Measurements from ENCODE around the gene RAD51B. TPM values are rescaled to one million over a fixed set of nuclear protein-coding genes. Genes with fewer than 3 reads are reported as not detected.

Gene RAD51B
- total RNA-seq, 1 experiment from 2014 or later = 14.2 TPM

DNA sequence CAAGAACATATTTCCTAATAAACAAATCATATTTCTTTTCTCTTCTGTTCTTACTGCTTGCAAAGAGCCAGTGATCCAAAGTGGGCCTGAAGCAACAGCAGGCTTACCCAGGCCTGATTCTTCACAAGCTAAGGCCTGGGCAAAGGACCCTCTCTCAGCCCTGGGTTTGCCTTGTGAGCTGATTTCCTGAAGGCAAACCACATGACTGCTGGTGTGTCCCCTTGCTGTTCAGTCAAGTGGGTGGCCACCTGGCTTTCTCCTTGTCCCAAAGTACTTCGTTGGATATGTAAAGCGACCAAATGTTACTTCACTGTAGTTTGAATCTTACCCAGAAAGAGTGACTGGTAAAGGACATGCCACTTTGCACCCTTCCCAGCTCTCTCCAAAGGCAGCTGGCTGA is 580.4 kb downstream of the RAD51B start:
- ChIA-PET POLR2A (no interaction called here), CTCF (no interaction called here)
- Mint-ChIP-seq H3K9me3 (no peaks in the 10 kb centered on the region), H3K27ac (no peak overlapping the region), H3K4me1 (peaks cover 26% of the 10 kb centered on the region), H3K36me3 (no peaks in the 10 kb centered on the region), H3K4me3 (no peak overlapping the region), H3K27me3 (ENCODE audit: low read depth) (no peaks in the 10 kb centered on the region)
- DNase-seq (ENCODE audit: low spot score) (no peak), ATAC-seq (no peak)
- TF ChIP-seq ZNF219 (CRISPR knock-in tag; IDR thresholded peaks at IDR 0.05; ENCODE audit: borderline replicate concordance) (no peak), ZNF532 (CRISPR knock-in tag; IDR thresholded peaks at IDR 0.05; ENCODE audit: borderline replicate concordance) (no peak), SP1 (CRISPR knock-in tag; conservative IDR thresholded peaks at IDR 0.05) (no peak), PREB (CRISPR knock-in tag; IDR thresholded peaks at IDR 0.05; ENCODE audit: borderline replicate concordance) (no peak), NR1H2 (CRISPR knock-in tag; IDR thresholded peaks at IDR 0.05) (no peak), CDX4 (CRISPR knock-in tag; IDR thresholded peaks at IDR 0.05; ENCODE audit: borderline replicate concordance) (no peak), ZNF232 (CRISPR knock-in tag; IDR thresholded peaks at IDR 0.05) (no peak), TCF7 (CRISPR knock-in tag; IDR thresholded peaks at IDR 0.05; ENCODE audit: low read depth) (no peak), ZNF423 (CRISPR knock-in tag; IDR thresholded peaks at IDR 0.05) (no peak), ARID4B (CRISPR knock-in tag; IDR thresholded peaks at IDR 0.05; ENCODE audit: borderline replicate concordance) (no peak), JUN (CRISPR knock-in tag; IDR thresholded peaks at IDR 0.05) (no peak), HMGXB4 (CRISPR knock-in tag; IDR thresholded peaks at IDR 0.05) (no peak), ZNF671 (CRISPR knock-in tag; IDR thresholded peaks at IDR 0.05) (no peak)
- TF ChIP-seq, protein P1, sequence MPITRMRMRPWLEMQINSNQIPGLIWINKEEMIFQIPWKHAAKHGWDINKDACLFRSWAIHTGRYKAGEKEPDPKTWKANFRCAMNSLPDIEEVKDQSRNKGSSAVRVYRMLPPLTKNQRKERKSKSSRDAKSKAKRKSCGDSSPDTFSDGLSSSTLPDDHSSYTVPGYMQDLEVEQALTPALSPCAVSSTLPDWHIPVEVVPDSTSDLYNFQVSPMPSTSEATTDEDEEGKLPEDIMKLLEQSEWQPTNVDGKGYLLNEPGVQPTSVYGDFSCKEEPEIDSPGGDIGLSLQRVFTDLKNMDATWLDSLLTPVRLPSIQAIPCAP (CRISPR knock-in tag; IDR thresholded peaks at IDR 0.05) = no peak
- TF ChIP-seq, protein P2, sequence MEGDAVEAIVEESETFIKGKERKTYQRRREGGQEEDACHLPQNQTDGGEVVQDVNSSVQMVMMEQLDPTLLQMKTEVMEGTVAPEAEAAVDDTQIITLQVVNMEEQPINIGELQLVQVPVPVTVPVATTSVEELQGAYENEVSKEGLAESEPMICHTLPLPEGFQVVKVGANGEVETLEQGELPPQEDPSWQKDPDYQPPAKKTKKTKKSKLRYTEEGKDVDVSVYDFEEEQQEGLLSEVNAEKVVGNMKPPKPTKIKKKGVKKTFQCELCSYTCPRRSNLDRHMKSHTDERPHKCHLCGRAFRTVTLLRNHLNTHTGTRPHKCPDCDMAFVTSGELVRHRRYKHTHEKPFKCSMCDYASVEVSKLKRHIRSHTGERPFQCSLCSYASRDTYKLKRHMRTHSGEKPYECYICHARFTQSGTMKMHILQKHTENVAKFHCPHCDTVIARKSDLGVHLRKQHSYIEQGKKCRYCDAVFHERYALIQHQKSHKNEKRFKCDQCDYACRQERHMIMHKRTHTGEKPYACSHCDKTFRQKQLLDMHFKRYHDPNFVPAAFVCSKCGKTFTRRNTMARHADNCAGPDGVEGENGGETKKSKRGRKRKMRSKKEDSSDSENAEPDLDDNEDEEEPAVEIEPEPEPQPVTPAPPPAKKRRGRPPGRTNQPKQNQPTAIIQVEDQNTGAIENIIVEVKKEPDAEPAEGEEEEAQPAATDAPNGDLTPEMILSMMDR (IDR thresholded peaks at IDR 0.05) = no peak
- TF ChIP-seq, protein P3, sequence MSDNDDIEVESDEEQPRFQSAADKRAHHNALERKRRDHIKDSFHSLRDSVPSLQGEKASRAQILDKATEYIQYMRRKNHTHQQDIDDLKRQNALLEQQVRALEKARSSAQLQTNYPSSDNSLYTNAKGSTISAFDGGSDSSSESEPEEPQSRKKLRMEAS (CRISPR knock-in tag; IDR thresholded peaks at IDR 0.05) = no peak
- TF ChIP-seq, protein P4, sequence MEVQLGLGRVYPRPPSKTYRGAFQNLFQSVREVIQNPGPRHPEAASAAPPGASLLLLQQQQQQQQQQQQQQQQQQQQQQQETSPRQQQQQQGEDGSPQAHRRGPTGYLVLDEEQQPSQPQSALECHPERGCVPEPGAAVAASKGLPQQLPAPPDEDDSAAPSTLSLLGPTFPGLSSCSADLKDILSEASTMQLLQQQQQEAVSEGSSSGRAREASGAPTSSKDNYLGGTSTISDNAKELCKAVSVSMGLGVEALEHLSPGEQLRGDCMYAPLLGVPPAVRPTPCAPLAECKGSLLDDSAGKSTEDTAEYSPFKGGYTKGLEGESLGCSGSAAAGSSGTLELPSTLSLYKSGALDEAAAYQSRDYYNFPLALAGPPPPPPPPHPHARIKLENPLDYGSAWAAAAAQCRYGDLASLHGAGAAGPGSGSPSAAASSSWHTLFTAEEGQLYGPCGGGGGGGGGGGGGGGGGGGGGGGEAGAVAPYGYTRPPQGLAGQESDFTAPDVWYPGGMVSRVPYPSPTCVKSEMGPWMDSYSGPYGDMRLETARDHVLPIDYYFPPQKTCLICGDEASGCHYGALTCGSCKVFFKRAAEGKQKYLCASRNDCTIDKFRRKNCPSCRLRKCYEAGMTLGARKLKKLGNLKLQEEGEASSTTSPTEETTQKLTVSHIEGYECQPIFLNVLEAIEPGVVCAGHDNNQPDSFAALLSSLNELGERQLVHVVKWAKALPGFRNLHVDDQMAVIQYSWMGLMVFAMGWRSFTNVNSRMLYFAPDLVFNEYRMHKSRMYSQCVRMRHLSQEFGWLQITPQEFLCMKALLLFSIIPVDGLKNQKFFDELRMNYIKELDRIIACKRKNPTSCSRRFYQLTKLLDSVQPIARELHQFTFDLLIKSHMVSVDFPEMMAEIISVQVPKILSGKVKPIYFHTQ (CRISPR knock-in tag; IDR thresholded peaks at IDR 0.05) = no peak
